BJ (cell line): ENCODE data around the gene DUSP12. TPM values are rescaled to one million over a fixed set of nuclear protein-coding genes. Genes with fewer than 3 reads are reported as not detected.

Experiments used
- CTCF ChIA-PET: fragments of 350-600 bp; formaldehyde crosslinking; extraction: SDS; loops from one replicate; lab custom pipeline; 2021; ENCODE audit warnings: antibody characterized with exemption, inconsistent platforms; lab: Yijun Ruan, JAX
- POLR2A ChIA-PET: fragments of 300-600 bp; sonication (Branson Sonifier 250); formaldehyde crosslinking; extraction: SDS; loops from one replicate; lab custom pipeline; 2021; ENCODE audit warnings: antibody characterized with exemption; lab: Charles Lee
- DNase-seq: peaks from one replicate; pipeline ENCODE4 v3.0.0-alpha.2; 2011; ENCODE audit warnings: low read depth
- H3K27me3 ChIP-seq: 2 replicates; pipeline ENCODE4 v1.6.0; 2011; ENCODE audit warnings: low read length; ENCODE audit not compliant: control insufficient read depth, insufficient read depth
- H3K36me3 ChIP-seq: 2 replicates; pipeline ENCODE4 v1.5.1; 2011; ENCODE audit warnings: low read length; ENCODE audit not compliant: control insufficient read depth, insufficient read depth
- H3K4me3 ChIP-seq: 2 replicates; pipeline ENCODE4 v1.5.1; 2011; ENCODE audit warnings: low read depth, mild to moderate bottlenecking, control low read depth, low read length
- polyA plus RNA-seq: library from polyadenylated mRNA; depleted of rRNA; stranded (reverse); fragments of >200 nt; gene quantifications from 2 replicates; pipeline ENCODE4 v1.2.3, GENCODE V29; 2011
- TF ChIP-seq, protein P1 (sequence below): IDR thresholded peaks from 2 replicates; pipeline ENCODE4 v1.5.1; 2011; ENCODE audit warnings: low read depth, mild to moderate bottlenecking, control low read depth, inconsistent platforms, low read length, moderate library complexity; ENCODE audit not compliant: insufficient read depth

DUSP12 gene
- polyA plus RNA-seq, 1 experiment: 28.1 TPM

DNA sequence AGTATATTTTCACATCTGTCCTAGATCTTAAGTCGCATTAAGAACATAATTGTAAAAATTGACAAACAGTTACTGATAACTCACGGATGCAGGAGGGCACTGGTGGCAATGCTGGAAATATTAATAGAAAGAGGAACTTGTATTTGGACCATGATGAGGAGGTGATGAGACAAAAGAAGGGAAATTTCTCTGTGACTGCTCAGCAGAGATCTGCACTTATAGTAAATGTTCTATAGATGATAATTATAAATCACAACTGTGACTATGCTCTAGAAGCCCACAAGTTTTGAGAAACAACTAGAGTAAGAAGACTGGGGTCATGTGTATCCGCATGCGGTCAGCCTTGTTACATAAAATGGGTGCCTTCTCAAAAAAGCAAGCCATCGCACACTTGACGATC is 8.7 kb upstream of the DUSP12 start:
- Histone ChIP-seq H3K36me3 (no peaks in the 10 kb centered on the region), H3K27me3 (no peaks in the 10 kb centered on the region), H3K4me3 (no peak overlapping the region)
- ChIA-PET CTCF (interaction anchor here (0.9 to 6.5 kb wide), 12 partner anchors 8 to 257 kb away, joined by 3 to 41 read pairs (median 6); partner anchors contain the start of gene DUSP12), POLR2A (no interaction called here)
- TF ChIP-seq, protein P1, sequence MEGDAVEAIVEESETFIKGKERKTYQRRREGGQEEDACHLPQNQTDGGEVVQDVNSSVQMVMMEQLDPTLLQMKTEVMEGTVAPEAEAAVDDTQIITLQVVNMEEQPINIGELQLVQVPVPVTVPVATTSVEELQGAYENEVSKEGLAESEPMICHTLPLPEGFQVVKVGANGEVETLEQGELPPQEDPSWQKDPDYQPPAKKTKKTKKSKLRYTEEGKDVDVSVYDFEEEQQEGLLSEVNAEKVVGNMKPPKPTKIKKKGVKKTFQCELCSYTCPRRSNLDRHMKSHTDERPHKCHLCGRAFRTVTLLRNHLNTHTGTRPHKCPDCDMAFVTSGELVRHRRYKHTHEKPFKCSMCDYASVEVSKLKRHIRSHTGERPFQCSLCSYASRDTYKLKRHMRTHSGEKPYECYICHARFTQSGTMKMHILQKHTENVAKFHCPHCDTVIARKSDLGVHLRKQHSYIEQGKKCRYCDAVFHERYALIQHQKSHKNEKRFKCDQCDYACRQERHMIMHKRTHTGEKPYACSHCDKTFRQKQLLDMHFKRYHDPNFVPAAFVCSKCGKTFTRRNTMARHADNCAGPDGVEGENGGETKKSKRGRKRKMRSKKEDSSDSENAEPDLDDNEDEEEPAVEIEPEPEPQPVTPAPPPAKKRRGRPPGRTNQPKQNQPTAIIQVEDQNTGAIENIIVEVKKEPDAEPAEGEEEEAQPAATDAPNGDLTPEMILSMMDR: no peak
- DNase-seq: no peak

DNA sequence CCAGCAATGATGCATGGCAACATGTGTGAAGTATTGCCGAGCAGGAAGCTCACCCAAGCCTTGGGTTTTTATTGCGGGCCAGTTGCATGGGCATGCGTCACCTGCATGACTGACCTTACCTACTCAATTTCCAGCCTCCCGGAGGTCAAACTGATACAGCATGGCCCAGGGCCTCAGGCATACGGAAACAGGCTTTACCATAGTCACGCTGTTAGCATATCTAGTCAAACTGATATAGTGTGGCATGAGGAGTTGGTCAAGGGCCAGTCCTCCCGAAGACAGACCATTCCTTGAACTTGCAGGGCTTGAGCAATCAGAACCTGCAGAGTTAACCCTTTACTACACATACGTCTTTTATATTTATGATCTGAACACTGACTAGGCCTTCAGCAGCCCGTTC is 6.4 kb upstream of the DUSP12 start:
- ChIA-PET POLR2A (no interaction called here), CTCF (interaction anchor here (3.4 kb wide), 1 partner anchor 256 kb away, joined by 13 read pairs; no protein-coding TSS in a partner anchor)
- TF ChIP-seq, protein P1: no peak
- H3K36me3 ChIP-seq: no peaks in the 10 kb centered on the region
- DNase-seq: no peak
- H3K27me3 ChIP-seq: no peaks in the 10 kb centered on the region
- no peak overlapping the region for H3K4me3 ChIP-seq

DNA sequence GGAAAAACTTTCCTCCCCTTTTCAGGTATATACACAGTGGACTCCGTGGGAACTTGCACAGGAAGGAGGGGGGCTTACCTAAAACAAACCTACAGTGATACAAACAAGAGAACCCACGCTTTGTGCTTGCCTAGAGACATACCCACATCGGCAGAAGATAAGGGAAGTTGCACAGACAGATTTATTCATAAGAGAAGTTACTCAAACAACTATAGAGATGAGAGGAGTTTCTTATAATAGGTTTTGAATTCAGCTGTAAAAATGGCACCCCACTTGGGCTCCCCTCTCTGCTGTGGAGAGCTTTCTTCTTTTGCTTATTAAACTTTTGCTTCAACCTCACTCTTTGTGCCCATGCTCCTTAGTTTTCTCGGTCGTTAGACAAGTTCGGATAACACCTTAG is 1.8 kb upstream of the DUSP12 start:
- Histone ChIP-seq H3K4me3 (no peak overlapping the region), H3K36me3 (no peaks in the 10 kb centered on the region), H3K27me3 (no peaks in the 10 kb centered on the region)
- no peak for DNase-seq
- TF ChIP-seq, protein P1: no peak
- POLR2A ChIA-PET: no interaction called here
- CTCF ChIA-PET: interaction anchor here (3.0 kb wide), 1 partner anchor 9 kb away, joined by 16 read pairs; no protein-coding TSS in a partner anchor

DNA sequence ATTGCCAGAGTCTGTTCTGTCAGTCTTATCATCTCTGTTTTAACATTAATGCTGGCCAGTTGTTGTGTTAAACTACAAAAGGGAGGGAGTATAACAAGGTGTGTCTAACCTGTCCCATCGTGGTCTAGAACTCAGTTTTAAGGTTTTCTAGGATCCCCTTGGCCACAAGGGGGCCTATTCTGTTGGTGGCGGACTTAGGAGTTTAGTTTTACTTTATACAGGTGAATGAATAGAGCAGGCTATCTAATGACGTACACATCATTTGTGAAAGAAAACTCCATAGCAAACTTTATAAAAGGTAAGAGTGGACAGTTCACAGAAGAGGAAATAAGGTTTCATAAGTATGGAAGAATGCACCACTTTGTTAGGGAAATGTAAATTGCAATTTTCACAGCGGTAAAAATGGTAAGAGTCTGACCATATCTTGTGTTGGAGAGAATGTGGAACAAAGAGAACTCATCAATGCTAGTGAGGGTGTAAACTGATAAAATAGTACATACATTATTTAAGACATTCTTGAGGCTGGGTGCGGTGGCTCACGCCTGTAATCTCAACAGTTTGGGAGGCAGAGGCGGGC is 14.0 kb downstream of the DUSP12 start:
- no peaks in the 10 kb centered on the region for H3K36me3 ChIP-seq
- CTCF ChIA-PET: interaction anchor here (0.8 to 2.0 kb wide), 3 partner anchors 14 to 272 kb away, joined by 3 to 5 read pairs (median 3); partner anchors contain the start of gene DUSP12
- POLR2A ChIA-PET: no interaction called here

DNA sequence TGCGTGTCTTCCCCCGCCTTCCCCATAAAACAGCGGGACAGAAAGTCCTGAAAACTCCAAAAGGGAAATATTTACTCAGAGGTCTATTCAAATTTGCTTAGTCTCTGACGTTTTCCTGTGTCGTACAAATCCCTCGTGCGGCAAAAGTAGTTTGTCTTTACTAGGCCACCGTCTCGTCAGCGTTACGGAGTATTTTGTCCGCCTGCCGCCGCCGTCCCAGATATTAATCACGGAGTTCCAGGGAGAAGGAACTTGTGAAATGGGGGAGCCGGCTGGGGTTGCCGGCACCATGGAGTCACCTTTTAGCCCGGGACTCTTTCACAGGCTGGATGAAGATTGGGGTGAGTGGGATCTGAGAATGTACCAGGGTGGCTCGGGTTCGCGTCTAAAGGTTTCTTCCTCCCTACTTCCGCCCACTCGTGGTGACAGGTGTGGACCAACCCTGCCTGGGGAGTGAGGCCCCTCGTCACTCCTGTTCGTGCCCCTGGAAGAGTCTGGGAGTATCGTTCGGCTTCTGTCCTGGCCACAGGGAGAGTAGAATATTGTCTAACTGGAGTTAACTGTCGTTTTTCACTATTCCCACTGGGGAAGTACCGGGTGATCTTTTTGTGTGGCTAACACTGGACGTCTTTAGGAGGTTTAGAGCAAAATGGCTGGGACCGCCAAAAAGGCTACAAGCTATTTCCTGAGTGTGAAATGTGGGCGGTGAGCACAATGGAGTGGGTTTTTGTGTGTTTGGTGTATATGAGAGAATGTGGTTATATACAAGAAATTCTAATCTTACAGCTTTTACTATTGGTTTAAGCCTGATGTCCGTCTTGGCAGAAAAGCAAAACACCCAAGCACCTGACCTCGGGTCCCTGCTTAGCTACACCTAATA is 16.8 kb downstream of the DUSP12 start, which contains the start of gene ATF6:
ATF6 (plus strand) TSS at position 219 of the 880 bp plus-strand sequence; CDS start at position 260, 41 bp downstream.
- Histone ChIP-seq H3K36me3 (no peaks in the 10 kb centered on the region), H3K27me3 (no peaks in the 10 kb centered on the region), H3K4me3 (peak within 1 kb of the TSS; percentile 94)
- POLR2A ChIA-PET: no interaction called here
- TF ChIP-seq, protein P1: no peak
- peak; percentile 67 for DNase-seq
- CTCF ChIA-PET: interaction anchor here (0.8 to 1.6 kb wide), 3 partner anchors 16 to 270 kb away, joined by 3 to 6 read pairs (median 4); no protein-coding TSS in a partner anchor

More for the DNA sequence above, 14.0 kb downstream of the DUSP12 start:
- no peak for DNase-seq
- TF ChIP-seq, protein P1: peak; percentile 58
- Histone ChIP-seq H3K27me3 (no peaks in the 10 kb centered on the region), H3K4me3 (no peak overlapping the region)
